ENCODE measurements around the gene CEP19. TPM values are rescaled to one million over a fixed set of nuclear protein-coding genes. Genes with fewer than 3 reads are reported as not detected.
"Not testable (repeated sequence)": the region's sequence is repeated elsewhere in the genome, so short reads cannot be mapped to it uniquely, and the experiment has no call there.

The CEP19 gene
- total and polyA plus RNA-seq, 4 donors, result 0.44 to 0.79 (median 0.67) TPM

DNA sequence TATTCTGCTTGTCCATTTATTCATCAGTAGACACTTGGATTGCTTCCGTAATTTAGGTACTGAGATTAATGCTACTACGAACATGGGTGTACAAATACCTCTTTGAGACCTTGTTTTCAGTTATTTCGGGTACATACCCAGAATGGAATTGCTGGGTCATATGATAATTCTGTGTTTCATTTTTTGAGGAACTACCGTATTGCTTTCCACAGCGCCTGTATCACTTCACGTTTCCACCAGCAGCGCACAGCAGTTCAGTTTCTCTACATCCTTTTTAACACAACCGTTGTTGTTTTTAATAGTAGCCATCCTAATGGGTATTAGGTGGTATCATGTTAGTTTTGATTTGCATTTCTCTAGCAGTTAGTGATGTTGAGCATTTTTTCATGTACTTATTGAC, 37.1 kb upstream of the CEP19 start:
- Histone ChIP-seq H3K27ac (ENCODE audit: low read depth in 1 of 2, low read length in 2 of 2) (no peak overlapping the region), H3K36me3 (ENCODE audit: control insufficient read depth in 4 of 4, insufficient read depth in 3 of 4, low read depth in 1 of 4, low read length in 3 of 4) (peaks cover 0 to 2% (median 0%) of the 10 kb centered on the region in 4 donors), H3K4me3 (ENCODE audit: low read depth in 1 of 3, low read length in 3 of 3) (no peak overlapping the region), H3K4me1 (ENCODE audit: control insufficient read depth in 4 of 4, insufficient read depth in 4 of 4, low read length in 3 of 4) (peaks cover 0 to 6% (median 0%) of the 10 kb centered on the region in 4 donors), H3K9me3 (ENCODE audit: control insufficient read depth in 4 of 4, low read length in 3 of 4) (no peaks in the 10 kb centered on the region), H3K9ac (ENCODE audit: low read depth in 1 of 2, low read length in 2 of 2) (no peak overlapping the region), H3K27me3 (ENCODE audit: control insufficient read depth in 4 of 4, insufficient read depth in 4 of 4, low read length in 3 of 4) (no peaks in the 10 kb centered on the region)
- no peak for TF ChIP-seq RAD21 (IDR thresholded peaks at IDR 0.05)
- no peak for TF ChIP-seq NR2F2 (IDR thresholded peaks at IDR 0.05)
- TF ChIP-seq CTCF (IDR thresholded peaks at IDR 0.05; ENCODE audit: low read depth, low read length, missing input control), result no peak
- no peak for TF ChIP-seq RXRA (IDR thresholded peaks at IDR 0.05)
- TF ChIP-seq JUND (IDR thresholded peaks at IDR 0.05), result no peak
- no peak for TF ChIP-seq YY1 (IDR thresholded peaks at IDR 0.05)
- WGBS, result 82% methylated on average over 8 of the region's 8 CpGs
- DNase-seq (ENCODE audit: low spot score), result no peak

DNA sequence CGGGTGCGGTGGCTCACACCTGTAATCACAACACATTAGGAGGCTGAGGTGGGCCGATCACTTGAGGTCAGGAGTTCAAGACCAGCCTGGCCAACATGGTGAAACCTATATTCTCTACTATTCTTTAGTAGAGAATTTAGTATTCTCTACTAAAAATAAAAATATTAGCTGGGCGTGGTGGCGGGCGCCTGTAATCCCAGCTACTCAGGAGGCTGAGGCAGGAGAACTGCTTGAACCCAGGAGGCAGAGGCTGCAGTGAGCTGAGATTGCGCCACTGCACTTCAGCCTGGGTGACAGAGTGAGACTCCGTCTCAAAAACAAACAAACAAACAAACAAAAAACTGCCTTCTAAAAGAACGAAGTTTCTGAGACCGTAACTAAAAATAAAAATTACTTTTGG, 31.5 kb upstream of the CEP19 start:
- H3K4me1 ChIP-seq (ENCODE audit: control insufficient read depth in 4 of 4, insufficient read depth in 4 of 4, low read length in 3 of 4), result peaks cover 3 to 11% (median 5%) of the 10 kb centered on the region in 4 donors
- WGBS, result 86% methylated on average over 10 of the region's 10 CpGs

DNA sequence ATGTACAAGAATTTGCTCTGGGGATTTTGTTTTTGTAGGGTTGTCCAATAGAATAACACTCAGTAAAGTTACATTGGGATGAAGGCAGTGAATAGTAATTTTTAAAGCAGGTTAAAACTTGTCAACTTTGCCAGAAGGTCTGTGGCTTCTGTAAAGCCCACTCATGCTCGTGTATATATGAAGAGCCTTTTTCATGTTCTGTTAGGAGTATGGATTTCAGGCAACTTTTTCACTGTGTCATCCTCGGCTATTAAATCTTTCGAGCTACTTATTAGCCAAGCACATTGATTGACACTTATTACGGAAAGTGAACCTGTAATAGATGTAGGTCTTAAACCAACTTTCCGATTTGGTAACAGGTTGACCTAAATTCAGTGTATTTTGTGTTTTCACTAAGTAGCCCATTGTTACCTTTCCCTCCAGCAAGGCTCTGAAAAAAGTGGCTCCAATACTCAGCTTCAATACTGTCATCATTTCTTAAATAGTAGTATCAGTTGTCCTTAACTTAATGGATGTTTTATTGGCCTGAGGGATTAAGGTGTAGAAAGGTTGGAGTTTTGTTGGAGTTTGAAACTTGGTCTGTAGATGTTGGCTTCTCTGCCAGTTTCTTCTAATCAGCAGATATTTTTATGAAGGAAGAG, 29.3 kb upstream of the CEP19 start:
- no peak for DNase-seq (ENCODE audit: low spot score)
- H3K4me3 ChIP-seq (ENCODE audit: low read depth in 1 of 3, low read length in 3 of 3), result peak overlapping the region; percentile 59 to 100 (median 84)
- 5% methylated on average over 5 of the region's 5 CpGs for WGBS
- no peak for TF ChIP-seq NR2F2 (IDR thresholded peaks at IDR 0.05)
- TF ChIP-seq GABPA (IDR thresholded peaks at IDR 0.05 in 1 of 2, conservative IDR thresholded peaks at IDR 0.05 in 1 of 2), result peak in 1 of 2 donors; percentile 25
- no peak for TF ChIP-seq JUND (IDR thresholded peaks at IDR 0.05)
- peak; percentile 30 for TF ChIP-seq ATF3 (IDR thresholded peaks at IDR 0.05)
- TF ChIP-seq TAF1 (conservative IDR thresholded peaks at IDR 0.05), result peak; percentile 70
- peak; percentile 59 for TF ChIP-seq SP1 (IDR thresholded peaks at IDR 0.05)
- TF ChIP-seq, protein P1, sequence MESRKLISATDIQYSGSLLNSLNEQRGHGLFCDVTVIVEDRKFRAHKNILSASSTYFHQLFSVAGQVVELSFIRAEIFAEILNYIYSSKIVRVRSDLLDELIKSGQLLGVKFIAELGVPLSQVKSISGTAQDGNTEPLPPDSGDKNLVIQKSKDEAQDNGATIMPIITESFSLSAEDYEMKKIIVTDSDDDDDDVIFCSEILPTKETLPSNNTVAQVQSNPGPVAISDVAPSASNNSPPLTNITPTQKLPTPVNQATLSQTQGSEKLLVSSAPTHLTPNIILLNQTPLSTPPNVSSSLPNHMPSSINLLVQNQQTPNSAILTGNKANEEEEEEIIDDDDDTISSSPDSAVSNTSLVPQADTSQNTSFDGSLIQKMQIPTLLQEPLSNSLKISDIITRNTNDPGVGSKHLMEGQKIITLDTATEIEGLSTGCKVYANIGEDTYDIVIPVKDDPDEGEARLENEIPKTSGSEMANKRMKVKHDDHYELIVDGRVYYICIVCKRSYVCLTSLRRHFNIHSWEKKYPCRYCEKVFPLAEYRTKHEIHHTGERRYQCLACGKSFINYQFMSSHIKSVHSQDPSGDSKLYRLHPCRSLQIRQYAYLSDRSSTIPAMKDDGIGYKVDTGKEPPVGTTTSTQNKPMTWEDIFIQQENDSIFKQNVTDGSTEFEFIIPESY (IDR thresholded peaks at IDR 0.05), result peak; percentile 36
- peak; percentile 18 for TF ChIP-seq FOXA2 (IDR thresholded peaks at IDR 0.05)
- TF ChIP-seq YY1 (IDR thresholded peaks at IDR 0.05), result peak; percentile 66
- TF ChIP-seq FOXA1 (IDR thresholded peaks at IDR 0.05), result no peak
- TF ChIP-seq EGR1 (IDR thresholded peaks at IDR 0.05; ENCODE audit: low read depth in 2 of 2), result no peak
- TF ChIP-seq, protein P2, sequence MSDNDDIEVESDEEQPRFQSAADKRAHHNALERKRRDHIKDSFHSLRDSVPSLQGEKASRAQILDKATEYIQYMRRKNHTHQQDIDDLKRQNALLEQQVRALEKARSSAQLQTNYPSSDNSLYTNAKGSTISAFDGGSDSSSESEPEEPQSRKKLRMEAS (IDR thresholded peaks at IDR 0.05), result no peak
- peak; percentile 63 to 65 for TF ChIP-seq RXRA (IDR thresholded peaks at IDR 0.05)
- TF ChIP-seq REST (IDR thresholded peaks at IDR 0.05), result peak; percentile 41
- no peak for TF ChIP-seq HNF4G (IDR thresholded peaks at IDR 0.05)
- no peak for TF ChIP-seq CTCF (IDR thresholded peaks at IDR 0.05; ENCODE audit: low read depth, low read length, missing input control)
- TF ChIP-seq RAD21 (IDR thresholded peaks at IDR 0.05), result peak; percentile 6 to 36

More for the DNA sequence above, 31.5 kb upstream of the CEP19 start:
- not testable (repeated sequence) for DNase-seq (ENCODE audit: low spot score); H3K36me3 ChIP-seq (ENCODE audit: control insufficient read depth in 4 of 4, insufficient read depth in 3 of 4, low read depth in 1 of 4, low read length in 3 of 4); H3K9me3 ChIP-seq (ENCODE audit: control insufficient read depth in 4 of 4, low read length in 3 of 4); H3K4me3 ChIP-seq (ENCODE audit: low read depth in 1 of 3, low read length in 3 of 3); H3K27ac ChIP-seq (ENCODE audit: low read depth in 1 of 2, low read length in 2 of 2); H3K27me3 ChIP-seq (ENCODE audit: control insufficient read depth in 4 of 4, insufficient read depth in 4 of 4, low read length in 3 of 4); H3K9ac ChIP-seq (ENCODE audit: low read depth in 1 of 2, low read length in 2 of 2)

More for the DNA sequence above, 29.3 kb upstream of the CEP19 start:
- H3K36me3 ChIP-seq (ENCODE audit: control insufficient read depth in 4 of 4, insufficient read depth in 3 of 4, low read depth in 1 of 4, low read length in 3 of 4), result no peaks in the 10 kb centered on the region
- peaks cover 3 to 11% (median 5%) of the 10 kb centered on the region in 4 donors for H3K4me1 ChIP-seq (ENCODE audit: control insufficient read depth in 4 of 4, insufficient read depth in 4 of 4, low read length in 3 of 4)
- no peaks in the 10 kb centered on the region for H3K9me3 ChIP-seq (ENCODE audit: control insufficient read depth in 4 of 4, low read length in 3 of 4)
- H3K27me3 ChIP-seq (ENCODE audit: control insufficient read depth in 4 of 4, insufficient read depth in 4 of 4, low read length in 3 of 4), result no peaks in the 10 kb centered on the region
- H3K9ac ChIP-seq (ENCODE audit: low read depth in 1 of 2, low read length in 2 of 2), result peak overlapping the region; percentile 72 to 98
- H3K27ac ChIP-seq (ENCODE audit: low read depth in 1 of 2, low read length in 2 of 2), result peak overlapping the region; percentile 90 to 94
